Heart right ventricle (tissue), 16 donors: ENCODE data around the gene KCNK16. TPM values are rescaled to one million over a fixed set of nuclear protein-coding genes. Genes with fewer than 3 reads are reported as not detected.

Experiments
- ATAC-seq, 8 donors: fragments of 200-7000 bp; cut with Tn5 transposase; one replicate each; pipeline ENCODE4 v1.9.1; 2020; ENCODE audit warnings: mild to moderate bottlenecking in 8 of 8, moderate library complexity in 8 of 8, moderate number of reproducible peaks in 1 of 8
- DNase-seq, 2 donors: peaks; one replicate each; pipeline ENCODE4 v3.0.0-alpha.2; 2020
- H3K27ac ChIP-seq, 10 donors: fragments of 200-600 bp; sonication (generic) in 2 of 10; one replicate each; pipeline versions ENCODE4 v1.5.0 to v1.8.0; 2020 to 2022; ENCODE audit warnings: mild to moderate bottlenecking in 3 of 10
- H3K27me3 ChIP-seq, 7 donors: fragments of 200-600 bp; one replicate each; pipeline ENCODE4 v1.8.0; 2021 to 2022; ENCODE audit warnings: mild to moderate bottlenecking in 2 of 7
- H3K36me3 ChIP-seq, 9 donors: fragments of 200-600 bp; sonication (generic) in 1 of 9; one replicate each; pipeline versions ENCODE4 v1.5.0 to v1.8.0; 2020 to 2022; ENCODE audit warnings: mild to moderate bottlenecking in 2 of 9
- H3K4me1 ChIP-seq, 9 donors: fragments of 200-600 bp; sonication (generic) in 1 of 9; one replicate each; pipeline versions ENCODE4 v1.5.0 to v1.8.0; 2020 to 2022; ENCODE audit warnings: mild to moderate bottlenecking in 4 of 9
- H3K4me3 ChIP-seq, 10 donors: fragments of 200-600 bp; sonication (generic) in 2 of 10; one replicate each; pipeline versions ENCODE4 v1.5.0 to v1.8.0; 2020 to 2022; ENCODE audit warnings: mild to moderate bottlenecking in 7 of 10, moderate library complexity in 2 of 10
- H3K9me3 ChIP-seq, 11 donors: fragments of 200-600 bp in 10 of 11; sonication (generic) in 2 of 11; one replicate each; pipeline versions ENCODE4 v1.5.0 to v1.8.0; 2013 to 2022; ENCODE audit warnings: mild to moderate bottlenecking in 2 of 11, control low read depth in 1 of 11, moderate library complexity in 1 of 11
- WGBS, 2 donors: extraction: QIAGEN DNeasy Blood & Tissue Kit; methylation state at CpG; one replicate each; pipeline ENCODE4 v1.1.7; 2013; ENCODE audit warnings: inconsistent platforms in 1 of 2; 5-methylcytosine and 5-hydroxymethylcytosine counted together
- intact Hi-C, 10 donors: fragments of 100-400 bp; cut with DNase I; formaldehyde crosslinking; loops; one replicate each; pipeline versions ENCODE4 v1.11.1 to v1.14.2; 2022
- polyA plus RNA-seq, 2 donors: library from polyadenylated mRNA; stranded (reverse); fragments of 200-250 nt; gene quantifications; one replicate each; pipeline ENCODE4 v1.2.3, GENCODE V29; 2013
- total RNA-seq, 10 donors: library from RNA; stranded (reverse); fragmentation: NEBNext Ultra II Directional in 3 of 10; extraction: Animal tissue kit (Norgen Biotek cat#: 25700) in 3 of 10; gene quantifications; one replicate each; pipeline versions ENCODE4 v1.2.1 to v1.2.4, GENCODE V29; 2021 to 2023
- TF ChIP-seq, protein P1 (sequence below), 9 donors: fragments of 200-600 bp; sonication (generic) in 2 of 9; IDR thresholded peaks; one replicate each; pipeline versions ENCODE4 v1.5.0 to v1.8.0; 2021 to 2022; ENCODE audit warnings: antibody characterized with exemption in 9 of 9, mild to moderate bottlenecking in 5 of 9, moderate library complexity in 1 of 9
- donor health status: Arrhythmogenic right ventricular cardiomyopathy.
- donor health status: ischemic (EF 13 %, LVEDD 7.1; RV severe dilation, severe dysfunction).
- donor health status: healthy with polysubstance abuse.
- donor health status: DM: no; HTN: yes; CAD: no.
- donor health status: DM: no; HTN: no; CAD: no.
- donor health status: ischemic (EF 25% LVEDD 6.9; RV normal size, moderate dysfunction).
- donor health status: ischemic (EF 25% LVEDD 5.7; RV mildly dilated, moderate dysfunction).
- donor health status: healthy.
- donor health status: DM: yes; HTN: yes; CAD: no.
- donor health status: Ischemic cardiomyopathy.
- donor health status: ischemic (EF 35%, LVEDD 5.7; RV mildly dilated, moderate dysfunction).
- donor health status: nonischemic (EF 11% LVEDD 7.7; RV severe dilation, severe dysfunction).
- donor health status: DM: yes; HTN: yes; CAD: no.
- donor health status: PGD.
- donor health status: ischemic (EF 29% LVEDD 5.4; RV normal size, mild dysfunction).
- donor health status: nonischemic (EF 23%, LVEDD 6.1; RV moderate dilation, normal function).

Gene KCNK16
- total and polyA plus RNA-seq, 12 donors: not detected

- Histone ChIP-seq H3K4me3 (no peak overlapping the region), H3K36me3 (no peaks in the 10 kb centered on the region), H3K9me3 (no peaks in the 10 kb centered on the region), H3K27ac (no peak overlapping the region), H3K4me1 (no peaks in the 10 kb centered on the region), H3K27me3 (peaks cover 0 to 7% (median 0%) of the 10 kb centered on the region in 7 donors)
- intact Hi-C loops: no loop called here
- TF ChIP-seq, protein P1, sequence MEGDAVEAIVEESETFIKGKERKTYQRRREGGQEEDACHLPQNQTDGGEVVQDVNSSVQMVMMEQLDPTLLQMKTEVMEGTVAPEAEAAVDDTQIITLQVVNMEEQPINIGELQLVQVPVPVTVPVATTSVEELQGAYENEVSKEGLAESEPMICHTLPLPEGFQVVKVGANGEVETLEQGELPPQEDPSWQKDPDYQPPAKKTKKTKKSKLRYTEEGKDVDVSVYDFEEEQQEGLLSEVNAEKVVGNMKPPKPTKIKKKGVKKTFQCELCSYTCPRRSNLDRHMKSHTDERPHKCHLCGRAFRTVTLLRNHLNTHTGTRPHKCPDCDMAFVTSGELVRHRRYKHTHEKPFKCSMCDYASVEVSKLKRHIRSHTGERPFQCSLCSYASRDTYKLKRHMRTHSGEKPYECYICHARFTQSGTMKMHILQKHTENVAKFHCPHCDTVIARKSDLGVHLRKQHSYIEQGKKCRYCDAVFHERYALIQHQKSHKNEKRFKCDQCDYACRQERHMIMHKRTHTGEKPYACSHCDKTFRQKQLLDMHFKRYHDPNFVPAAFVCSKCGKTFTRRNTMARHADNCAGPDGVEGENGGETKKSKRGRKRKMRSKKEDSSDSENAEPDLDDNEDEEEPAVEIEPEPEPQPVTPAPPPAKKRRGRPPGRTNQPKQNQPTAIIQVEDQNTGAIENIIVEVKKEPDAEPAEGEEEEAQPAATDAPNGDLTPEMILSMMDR (IDR thresholded peaks at IDR 0.05): no peak
- ATAC-seq (no peak), DNase-seq (no peak)
- WGBS, 2 donors: 68 to 69% methylated on average over 3 of the region's 3 CpGs
These were observed 53.8 kb downstream of the KCNK16 start for GRCh38 chr6:39268721-39269120.

- WGBS, 2 donors: 72 to 75% methylated on average over 7 of the region's 7 CpGs
- H3K27me3 ChIP-seq: peaks cover 0 to 12% (median 0%) of the 10 kb centered on the region in 7 donors
- H3K36me3 ChIP-seq: no peaks in the 10 kb centered on the region
- H3K9me3 ChIP-seq: no peaks in the 10 kb centered on the region
- intact Hi-C loops: no loop called here
- H3K27ac ChIP-seq: no peak overlapping the region
- no peaks in the 10 kb centered on the region for H3K4me1 ChIP-seq
- ATAC-seq (no peak), DNase-seq (no peak)
- TF ChIP-seq, protein P1 (IDR thresholded peaks at IDR 0.05): no peak
- no peak overlapping the region for H3K4me3 ChIP-seq
These were observed 54.3 kb downstream of the KCNK16 start for GRCh38 chr6:39268171-39268570.

- TF ChIP-seq, protein P1 (IDR thresholded peaks at IDR 0.05): no peak
- Histone ChIP-seq H3K27ac (no peak overlapping the region), H3K4me3 (no peak overlapping the region), H3K27me3 (peaks cover 0 to 25% (median under 1%) of the 10 kb centered on the region in 7 donors), H3K36me3 (no peaks in the 10 kb centered on the region), H3K4me1 (no peaks in the 10 kb centered on the region), H3K9me3 (no peaks in the 10 kb centered on the region)
- ATAC-seq (no peak), DNase-seq (no peak)
- intact Hi-C loops: no loop called here
- WGBS, 2 donors: 87 to 91% methylated on average over 5 of the region's 5 CpGs
These were observed 55.6 kb downstream of the KCNK16 start for GRCh38 chr6:39266782-39267355.

DNA sequence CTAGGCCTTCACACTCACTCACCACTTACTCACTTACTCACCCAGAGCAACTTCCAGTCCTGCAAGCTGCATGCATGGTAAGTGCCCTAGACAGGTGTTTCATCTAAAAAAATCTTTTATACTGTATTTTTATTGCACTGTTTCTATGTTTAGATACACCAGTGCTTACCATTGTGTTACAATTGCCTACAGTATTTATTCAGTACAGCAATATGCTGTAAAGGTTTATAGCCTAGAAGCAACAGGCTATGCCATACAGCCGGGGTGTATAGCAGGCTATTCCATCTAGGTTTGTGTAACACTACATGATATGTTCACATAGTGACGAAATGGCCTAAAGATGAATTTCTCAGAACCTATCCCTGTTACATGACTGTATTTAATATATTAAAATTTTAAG lies 56.1 kb downstream of the KCNK16 start:
- Histone ChIP-seq H3K4me3 (no peak overlapping the region), H3K4me1 (no peaks in the 10 kb centered on the region), H3K36me3 (no peaks in the 10 kb centered on the region), H3K9me3 (no peaks in the 10 kb centered on the region), H3K27ac (no peak overlapping the region), H3K27me3 (peaks cover 0 to 28% (median 5%) of the 10 kb centered on the region in 7 donors)
- WGBS, 2 donors: 81 to 87% methylated on average over 2 of the region's 2 CpGs
- no peak for DNase-seq
- intact Hi-C loops: no loop called here
- ATAC-seq: no peak
- TF ChIP-seq, protein P1 (IDR thresholded peaks at IDR 0.05): no peak

Other genes starting within 250 kb of the KCNK16 start
- gene SAYSD1, start 207.5 kb downstream of the KCNK16 start, total RNA-seq: 10 to 100 TPM in 1 of 10 donors, 1 to 10 TPM in 9; 6.4 to 10.4 (median 8.9) TPM
- 10 to 100 TPM in 1 of 2 donors, 1 to 10 TPM in 1; 7.3 to 11.5 TPM for gene SAYSD1, start 207.5 kb downstream of the KCNK16 start, polyA plus RNA-seq
- 1 to 10 TPM in 1 of 10 donors, under 1 TPM in 8, not detected in 1; 0.06 to 1.1 (median 0.21) TPM for gene KCNK5, start 93.2 kb downstream of the KCNK16 start, total RNA-seq
- under 1 TPM; 0.33 to 0.66 TPM for gene KCNK5, start 93.2 kb downstream of the KCNK16 start, polyA plus RNA-seq
- under 1 TPM in 4 of 10 donors, not detected in 6; 0.13 to 0.39 (median 0.17) TPM for gene KCNK17, start 8.3 kb downstream of the KCNK16 start, total RNA-seq
- under 1 TPM; 0.20 to 0.37 TPM for gene KCNK17, start 8.3 kb downstream of the KCNK16 start, polyA plus RNA-seq